SK-N-SH treated with all-trans-retinoic acid at 6 μM for 48 hours (cell line): Measurements from ENCODE around the gene NBAS.

Source experiments
- ATAC-seq: fragments of 200-7000 bp; cut with Tn5 transposase; 3 replicates; pipeline ENCODE4 v1.9.1; 2020; ENCODE audit warnings: mild to moderate bottlenecking, moderate library complexity
- ARNTL ChIP-seq: fragments of 450-650 bp; formaldehyde crosslinking; IDR thresholded peaks from 2 replicates; pipeline ENCODE4 v1.5.0; 2020; ENCODE audit warnings: low read depth, mild to moderate bottlenecking, moderate library complexity, borderline replicate concordance
- BACH2 ChIP-seq: fragments of 250-450 bp; sonication (Bioruptor Pico); IDR thresholded peaks from 2 replicates; pipeline ENCODE4 v1.9.0; 2021; ENCODE audit warnings: mild to moderate bottlenecking, borderline replicate concordance
- CSDC2 ChIP-seq: fragments of 250-450 bp; sonication (Bioruptor Pico); IDR thresholded peaks from 2 replicates; pipeline ENCODE4 v1.5.0; 2020; ENCODE audit warnings: mild to moderate bottlenecking, moderate library complexity
- ESRRG ChIP-seq: fragments of 250-450 bp; sonication (Bioruptor Pico); IDR thresholded peaks from 2 replicates; pipeline ENCODE4 v1.6.1; 2021; ENCODE audit warnings: mild to moderate bottlenecking
- GLIS3 ChIP-seq: fragments of 250-450 bp; sonication (Bioruptor Pico); IDR thresholded peaks from 2 replicates; pipeline ENCODE4 v1.5.0; 2020; ENCODE audit warnings: mild to moderate bottlenecking, moderate library complexity
- OSR1 ChIP-seq: fragments of 250-450 bp; sonication (Bioruptor Pico); IDR thresholded peaks from 2 replicates; pipeline ENCODE4 v1.8.0; 2022; ENCODE audit warnings: moderate library complexity, mild to moderate bottlenecking, inconsistent platforms
- PPARA ChIP-seq: fragments of 250-450 bp; sonication (Bioruptor Pico); IDR thresholded peaks from 2 replicates; pipeline ENCODE4 v1.5.0; 2020; ENCODE audit warnings: mild to moderate bottlenecking, borderline replicate concordance
- RARB ChIP-seq: fragments of 250-450 bp; sonication (Bioruptor Pico); IDR thresholded peaks from 2 replicates; pipeline ENCODE4 v1.8.0; 2021; ENCODE audit warnings: mild to moderate bottlenecking, moderate library complexity
- SNAI2 ChIP-seq: fragments of 250-450 bp; sonication (Bioruptor Pico); IDR thresholded peaks from 2 replicates; pipeline ENCODE4 v1.5.0; 2020; ENCODE audit warnings: mild to moderate bottlenecking, moderate library complexity
- TCF4 ChIP-seq: fragments of 250-450 bp; sonication (Bioruptor Pico); IDR thresholded peaks from 2 replicates; pipeline ENCODE4 v1.8.0; 2021; ENCODE audit warnings: mild to moderate bottlenecking, moderate library complexity, borderline replicate concordance
- TOX ChIP-seq: fragments of 250-450 bp; sonication (Bioruptor Pico); IDR thresholded peaks from 2 replicates; pipeline ENCODE4 v1.8.0; 2021; ENCODE audit warnings: mild to moderate bottlenecking, moderate library complexity, borderline replicate concordance
- ZFP3 ChIP-seq: fragments of 250-450 bp; sonication (Bioruptor Pico); IDR thresholded peaks from 2 replicates; pipeline ENCODE4 v1.5.0; 2020; ENCODE audit warnings: mild to moderate bottlenecking, moderate library complexity
- ZFP30 ChIP-seq: fragments of 450-650 bp; formaldehyde crosslinking; IDR thresholded peaks from 2 replicates; pipeline ENCODE4 v1.5.0; 2022; ENCODE audit warnings: mild to moderate bottlenecking, moderate library complexity
- ZNF565 ChIP-seq: fragments of 450-650 bp; formaldehyde crosslinking; conservative IDR thresholded peaks from 2 replicates; pipeline ENCODE4 v1.5.0; 2020; ENCODE audit warnings: low read depth, mild to moderate bottlenecking, moderate library complexity
- ZNF70 ChIP-seq: fragments of 450-650 bp; formaldehyde crosslinking; IDR thresholded peaks from 2 replicates; pipeline ENCODE4 v1.5.0; 2020; ENCODE audit warnings: mild to moderate bottlenecking, moderate library complexity
- ZNF8 ChIP-seq: fragments of 450-650 bp; formaldehyde crosslinking; IDR thresholded peaks from 2 replicates; pipeline ENCODE4 v1.5.0; 2020; ENCODE audit warnings: mild to moderate bottlenecking, moderate library complexity
- TF ChIP-seq, protein P1 (sequence below): fragments of 250-450 bp; sonication (Bioruptor Pico); IDR thresholded peaks from 2 replicates; pipeline ENCODE4 v1.5.1; 2021; ENCODE audit warnings: mild to moderate bottlenecking, moderate library complexity
- TF ChIP-seq, protein P2 (sequence below): fragments of 250-450 bp; sonication (Bioruptor Pico); IDR thresholded peaks from 2 replicates; pipeline ENCODE4 v1.8.0; 2020; ENCODE audit warnings: mild to moderate bottlenecking, moderate library complexity, borderline replicate concordance
- TF ChIP-seq, protein P3 (sequence below): fragments of 250-450 bp; sonication (Bioruptor Pico); IDR thresholded peaks from 2 replicates; pipeline ENCODE4 v1.5.0; 2020; ENCODE audit warnings: mild to moderate bottlenecking, moderate library complexity
- TF ChIP-seq, protein P4 (sequence below): fragments of 250-450 bp; sonication (Bioruptor Pico); IDR thresholded peaks from 2 replicates; pipeline ENCODE4 v1.5.1; 2020; ENCODE audit warnings: low read depth, mild to moderate bottlenecking, moderate library complexity
- TF ChIP-seq, protein P5 (sequence below): fragments of 250-450 bp; sonication (Bioruptor Pico); IDR thresholded peaks from 2 replicates; pipeline ENCODE4 v1.8.0; 2021; ENCODE audit warnings: low read depth, mild to moderate bottlenecking, moderate library complexity, borderline replicate concordance

NBAS gene

DNA sequence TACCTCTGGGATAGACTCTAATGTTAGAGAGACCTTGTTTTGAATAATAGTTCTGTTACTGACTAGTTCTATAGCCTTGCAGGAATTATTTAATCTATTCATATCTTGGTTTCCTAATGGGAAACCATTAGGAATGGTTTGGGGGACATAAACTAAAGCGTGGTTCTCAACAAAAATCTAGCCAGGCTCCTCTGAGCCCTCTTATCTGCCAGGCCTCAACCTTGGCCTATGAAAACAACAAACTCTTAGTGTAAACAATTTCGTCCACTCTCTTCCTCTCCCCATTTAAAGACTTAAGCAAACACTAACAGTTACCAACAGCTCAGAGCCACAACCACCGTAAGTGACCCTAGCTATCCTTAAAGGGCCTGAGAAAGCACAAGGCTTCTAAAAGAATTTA is 10.6 kb upstream of the NBAS start:
- TF ChIP-seq, protein P1, sequence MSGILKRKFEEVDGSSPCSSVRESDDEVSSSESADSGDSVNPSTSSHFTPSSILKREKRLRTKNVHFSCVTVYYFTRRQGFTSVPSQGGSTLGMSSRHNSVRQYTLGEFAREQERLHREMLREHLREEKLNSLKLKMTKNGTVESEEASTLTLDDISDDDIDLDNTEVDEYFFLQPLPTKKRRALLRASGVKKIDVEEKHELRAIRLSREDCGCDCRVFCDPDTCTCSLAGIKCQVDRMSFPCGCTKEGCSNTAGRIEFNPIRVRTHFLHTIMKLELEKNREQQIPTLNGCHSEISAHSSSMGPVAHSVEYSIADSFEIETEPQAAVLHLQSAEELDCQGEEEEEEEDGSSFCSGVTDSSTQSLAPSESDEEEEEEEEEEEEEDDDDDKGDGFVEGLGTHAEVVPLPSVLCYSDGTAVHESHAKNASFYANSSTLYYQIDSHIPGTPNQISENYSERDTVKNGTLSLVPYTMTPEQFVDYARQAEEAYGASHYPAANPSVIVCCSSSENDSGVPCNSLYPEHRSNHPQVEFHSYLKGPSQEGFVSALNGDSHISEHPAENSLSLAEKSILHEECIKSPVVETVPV (CRISPR knock-in tag), result no peak
- TF ChIP-seq ZFP3 (CRISPR knock-in tag) (no peak), ZFP30 (CRISPR knock-in tag) (no peak), GLIS3 (CRISPR knock-in tag) (no peak), ARNTL (CRISPR knock-in tag) (no peak), BACH2 (CRISPR knock-in tag) (no peak), CSDC2 (CRISPR knock-in tag) (no peak), ESRRG (CRISPR knock-in tag) (no peak), TOX (no peak), SNAI2 (no peak), ZNF70 (CRISPR knock-in tag) (no peak), OSR1 (no peak), ZNF565 (no peak), ZNF8 (CRISPR knock-in tag) (no peak)
- TF ChIP-seq, protein P2, sequence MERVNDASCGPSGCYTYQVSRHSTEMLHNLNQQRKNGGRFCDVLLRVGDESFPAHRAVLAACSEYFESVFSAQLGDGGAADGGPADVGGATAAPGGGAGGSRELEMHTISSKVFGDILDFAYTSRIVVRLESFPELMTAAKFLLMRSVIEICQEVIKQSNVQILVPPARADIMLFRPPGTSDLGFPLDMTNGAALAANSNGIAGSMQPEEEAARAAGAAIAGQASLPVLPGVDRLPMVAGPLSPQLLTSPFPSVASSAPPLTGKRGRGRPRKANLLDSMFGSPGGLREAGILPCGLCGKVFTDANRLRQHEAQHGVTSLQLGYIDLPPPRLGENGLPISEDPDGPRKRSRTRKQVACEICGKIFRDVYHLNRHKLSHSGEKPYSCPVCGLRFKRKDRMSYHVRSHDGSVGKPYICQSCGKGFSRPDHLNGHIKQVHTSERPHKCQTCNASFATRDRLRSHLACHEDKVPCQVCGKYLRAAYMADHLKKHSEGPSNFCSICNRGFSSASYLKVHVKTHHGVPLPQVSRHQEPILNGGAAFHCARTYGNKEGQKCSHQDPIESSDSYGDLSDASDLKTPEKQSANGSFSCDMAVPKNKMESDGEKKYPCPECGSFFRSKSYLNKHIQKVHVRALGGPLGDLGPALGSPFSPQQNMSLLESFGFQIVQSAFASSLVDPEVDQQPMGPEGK, result no peak
- TF ChIP-seq, protein P3, sequence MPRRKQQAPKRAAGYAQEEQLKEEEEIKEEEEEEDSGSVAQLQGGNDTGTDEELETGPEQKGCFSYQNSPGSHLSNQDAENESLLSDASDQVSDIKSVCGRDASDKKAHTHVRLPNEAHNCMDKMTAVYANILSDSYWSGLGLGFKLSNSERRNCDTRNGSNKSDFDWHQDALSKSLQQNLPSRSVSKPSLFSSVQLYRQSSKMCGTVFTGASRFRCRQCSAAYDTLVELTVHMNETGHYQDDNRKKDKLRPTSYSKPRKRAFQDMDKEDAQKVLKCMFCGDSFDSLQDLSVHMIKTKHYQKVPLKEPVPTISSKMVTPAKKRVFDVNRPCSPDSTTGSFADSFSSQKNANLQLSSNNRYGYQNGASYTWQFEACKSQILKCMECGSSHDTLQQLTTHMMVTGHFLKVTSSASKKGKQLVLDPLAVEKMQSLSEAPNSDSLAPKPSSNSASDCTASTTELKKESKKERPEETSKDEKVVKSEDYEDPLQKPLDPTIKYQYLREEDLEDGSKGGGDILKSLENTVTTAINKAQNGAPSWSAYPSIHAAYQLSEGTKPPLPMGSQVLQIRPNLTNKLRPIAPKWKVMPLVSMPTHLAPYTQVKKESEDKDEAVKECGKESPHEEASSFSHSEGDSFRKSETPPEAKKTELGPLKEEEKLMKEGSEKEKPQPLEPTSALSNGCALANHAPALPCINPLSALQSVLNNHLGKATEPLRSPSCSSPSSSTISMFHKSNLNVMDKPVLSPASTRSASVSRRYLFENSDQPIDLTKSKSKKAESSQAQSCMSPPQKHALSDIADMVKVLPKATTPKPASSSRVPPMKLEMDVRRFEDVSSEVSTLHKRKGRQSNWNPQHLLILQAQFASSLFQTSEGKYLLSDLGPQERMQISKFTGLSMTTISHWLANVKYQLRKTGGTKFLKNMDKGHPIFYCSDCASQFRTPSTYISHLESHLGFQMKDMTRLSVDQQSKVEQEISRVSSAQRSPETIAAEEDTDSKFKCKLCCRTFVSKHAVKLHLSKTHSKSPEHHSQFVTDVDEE (CRISPR knock-in tag), result no peak
- TF ChIP-seq, protein P4, sequence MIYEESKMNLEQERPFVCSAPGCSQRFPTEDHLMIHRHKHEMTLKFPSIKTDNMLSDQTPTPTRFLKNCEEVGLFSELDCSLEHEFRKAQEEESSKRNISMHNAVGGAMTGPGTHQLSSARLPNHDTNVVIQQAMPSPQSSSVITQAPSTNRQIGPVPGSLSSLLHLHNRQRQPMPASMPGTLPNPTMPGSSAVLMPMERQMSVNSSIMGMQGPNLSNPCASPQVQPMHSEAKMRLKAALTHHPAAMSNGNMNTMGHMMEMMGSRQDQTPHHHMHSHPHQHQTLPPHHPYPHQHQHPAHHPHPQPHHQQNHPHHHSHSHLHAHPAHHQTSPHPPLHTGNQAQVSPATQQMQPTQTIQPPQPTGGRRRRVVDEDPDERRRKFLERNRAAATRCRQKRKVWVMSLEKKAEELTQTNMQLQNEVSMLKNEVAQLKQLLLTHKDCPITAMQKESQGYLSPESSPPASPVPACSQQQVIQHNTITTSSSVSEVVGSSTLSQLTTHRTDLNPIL (CRISPR knock-in tag), result no peak
- no peak for ATAC-seq

DNA sequence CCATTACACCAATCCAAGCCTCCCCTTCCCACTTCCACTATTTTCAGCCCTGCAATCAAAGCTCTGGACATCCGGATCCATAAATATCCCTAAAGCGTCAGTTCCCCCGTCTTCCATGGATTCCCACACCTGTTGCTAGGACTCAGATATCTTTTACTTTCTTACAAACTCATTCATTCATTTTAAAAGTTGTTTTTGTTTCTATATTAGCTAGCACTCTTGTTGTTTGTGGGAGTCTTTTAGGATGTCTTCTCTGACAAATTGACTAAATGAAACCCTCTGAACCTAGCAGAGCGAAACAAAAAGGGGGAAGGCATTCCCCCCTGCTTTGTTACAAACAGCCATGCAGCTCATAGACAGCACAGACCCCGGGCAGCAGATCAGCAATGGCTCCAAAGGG is 9.0 kb upstream of the NBAS start:
- TF ChIP-seq CSDC2 (CRISPR knock-in tag) (no peak), RARB (CRISPR knock-in tag) (no peak), ZNF8 (CRISPR knock-in tag) (no peak), ZFP3 (CRISPR knock-in tag) (no peak), TCF4 (CRISPR knock-in tag) (no peak), ARNTL (CRISPR knock-in tag) (no peak), ESRRG (CRISPR knock-in tag) (no peak), PPARA (CRISPR knock-in tag) (no peak), TOX (no peak), ZNF565 (no peak), ZNF70 (CRISPR knock-in tag) (no peak)
- TF ChIP-seq, protein P2, result no peak
- TF ChIP-seq, protein P1 (CRISPR knock-in tag), result no peak
- TF ChIP-seq, protein P3 (CRISPR knock-in tag), result no peak
- TF ChIP-seq, protein P5, sequence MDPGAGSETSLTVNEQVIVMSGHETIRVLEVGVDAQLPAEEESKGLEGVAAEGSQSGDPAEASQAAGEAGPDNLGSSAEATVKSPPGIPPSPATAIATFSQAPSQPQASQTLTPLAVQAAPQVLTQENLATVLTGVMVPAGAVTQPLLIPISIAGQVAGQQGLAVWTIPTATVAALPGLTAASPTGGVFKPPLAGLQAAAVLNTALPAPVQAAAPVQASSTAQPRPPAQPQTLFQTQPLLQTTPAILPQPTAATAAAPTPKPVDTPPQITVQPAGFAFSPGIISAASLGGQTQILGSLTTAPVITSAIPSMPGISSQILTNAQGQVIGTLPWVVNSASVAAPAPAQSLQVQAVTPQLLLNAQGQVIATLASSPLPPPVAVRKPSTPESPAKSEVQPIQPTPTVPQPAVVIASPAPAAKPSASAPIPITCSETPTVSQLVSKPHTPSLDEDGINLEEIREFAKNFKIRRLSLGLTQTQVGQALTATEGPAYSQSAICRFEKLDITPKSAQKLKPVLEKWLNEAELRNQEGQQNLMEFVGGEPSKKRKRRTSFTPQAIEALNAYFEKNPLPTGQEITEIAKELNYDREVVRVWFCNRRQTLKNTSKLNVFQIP (CRISPR knock-in tag), result no peak
- no peak for ATAC-seq
